ENCODE results near the gene GORAB.

The GORAB gene

DNA sequence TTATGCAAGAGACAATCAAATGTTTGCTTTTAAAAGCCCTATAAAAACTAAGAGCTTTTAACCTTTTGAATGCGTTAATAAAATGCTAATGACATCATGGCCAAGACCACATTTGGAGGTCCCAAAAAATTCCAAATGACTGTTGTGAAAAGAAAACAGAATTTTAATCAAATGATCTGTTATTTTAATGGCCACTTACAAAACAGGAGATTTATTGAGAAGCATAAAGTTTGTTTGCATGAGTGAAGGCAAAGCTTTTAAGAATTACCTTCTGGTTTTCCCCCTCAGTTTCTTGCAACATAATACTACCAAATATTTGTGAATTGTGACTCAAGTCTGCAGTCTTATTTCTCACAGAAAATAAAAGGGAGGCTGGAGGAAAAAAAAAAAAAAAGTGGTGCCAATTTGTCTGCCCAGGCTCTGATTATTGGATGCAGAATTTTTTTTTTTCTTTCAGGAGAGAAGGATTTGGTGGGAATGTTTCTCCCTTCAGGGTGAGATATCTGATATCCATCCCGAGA, 60.7 kb downstream of the GORAB start:
- DNase-seq (ENCODE audit: low read depth): no peak

DNA sequence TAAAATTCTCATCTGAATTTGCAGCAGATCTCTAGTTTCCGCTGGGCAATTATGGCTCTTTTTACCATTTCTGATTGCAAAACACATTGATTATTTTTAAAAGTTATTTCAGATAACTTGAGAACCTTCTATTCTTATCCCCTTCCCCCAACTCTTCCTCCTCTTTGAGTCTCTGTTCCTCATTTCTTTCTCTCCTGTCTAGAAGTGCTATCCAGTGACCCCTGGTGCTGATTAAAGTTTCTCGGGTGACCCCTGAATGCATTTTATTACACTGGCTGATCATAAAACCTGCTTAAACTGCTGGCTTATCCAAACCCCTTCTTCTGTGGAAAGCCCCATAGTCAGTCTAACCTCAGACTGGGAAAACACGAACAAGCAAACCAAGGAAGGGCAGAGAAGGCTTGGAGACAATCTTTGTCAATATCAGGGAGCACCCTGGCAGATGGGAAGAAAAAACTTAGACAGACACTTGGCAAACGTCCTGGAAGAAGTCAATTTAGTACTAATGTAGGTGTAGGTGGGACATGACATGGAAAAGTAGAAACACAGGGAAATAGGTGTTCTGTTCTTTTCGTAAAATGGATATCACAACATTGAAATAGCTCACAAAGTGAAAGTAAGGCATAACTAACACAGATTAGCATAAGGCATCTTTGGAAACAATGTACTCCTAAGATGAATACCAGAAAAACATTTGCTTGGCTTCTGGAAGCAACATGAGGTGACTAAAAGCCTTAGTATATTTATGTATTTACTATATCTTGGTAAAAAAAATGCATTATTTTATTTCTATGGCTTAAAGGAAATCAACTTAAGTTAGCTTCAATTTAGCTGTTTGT, 61.4 kb downstream of the GORAB start:
- DNase-seq (ENCODE audit: low read depth): no peak

DNA sequence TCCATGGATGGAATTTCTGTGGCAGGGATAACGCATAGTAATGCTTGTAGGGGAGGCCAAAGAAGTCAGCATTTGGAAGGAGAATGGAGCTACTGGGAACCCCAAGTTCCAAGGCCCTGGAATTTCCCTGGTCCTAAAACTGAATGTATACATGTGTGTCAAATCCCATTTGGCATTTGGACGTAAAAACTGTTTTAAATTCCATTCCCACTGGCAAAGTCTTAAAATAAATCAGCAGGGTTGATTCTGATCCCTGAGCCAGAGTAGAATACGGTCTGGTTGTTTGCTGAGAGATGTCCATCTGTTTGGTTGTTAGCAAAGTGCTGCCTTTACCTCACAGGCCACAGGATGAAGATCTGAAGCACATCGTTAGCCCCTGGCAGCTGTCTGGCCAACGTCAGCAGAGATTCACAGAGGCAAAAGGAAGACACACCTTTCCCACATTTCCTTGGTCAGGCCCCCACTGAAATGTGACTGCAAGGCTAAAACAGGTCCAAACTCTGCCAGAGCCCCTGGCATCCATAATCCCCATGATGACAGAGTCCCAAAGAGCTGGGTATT, 62.2 kb downstream of the GORAB start:
- DNase-seq (ENCODE audit: low read depth): no peak

DNA sequence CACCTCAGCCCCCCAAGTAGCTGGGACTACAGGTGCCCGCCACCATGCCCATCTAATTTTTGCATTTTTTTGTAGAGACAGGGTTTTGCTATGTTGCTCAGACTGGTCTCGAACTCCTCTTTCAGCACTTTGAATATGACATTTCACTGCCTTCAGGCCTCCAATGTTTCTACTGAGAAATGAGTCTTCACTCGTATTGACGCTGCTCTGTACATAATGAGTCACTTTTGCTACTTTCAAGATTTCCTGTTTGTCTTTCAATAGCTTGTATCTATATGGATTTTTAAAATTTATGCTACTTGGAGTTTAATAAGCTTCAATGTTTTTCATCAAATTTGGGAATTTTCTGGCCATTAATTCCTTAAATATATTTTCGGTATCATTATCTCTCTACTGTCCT, 64.7 kb downstream of the GORAB start:
- no peak for DNase-seq (ENCODE audit: low read depth)

DNA sequence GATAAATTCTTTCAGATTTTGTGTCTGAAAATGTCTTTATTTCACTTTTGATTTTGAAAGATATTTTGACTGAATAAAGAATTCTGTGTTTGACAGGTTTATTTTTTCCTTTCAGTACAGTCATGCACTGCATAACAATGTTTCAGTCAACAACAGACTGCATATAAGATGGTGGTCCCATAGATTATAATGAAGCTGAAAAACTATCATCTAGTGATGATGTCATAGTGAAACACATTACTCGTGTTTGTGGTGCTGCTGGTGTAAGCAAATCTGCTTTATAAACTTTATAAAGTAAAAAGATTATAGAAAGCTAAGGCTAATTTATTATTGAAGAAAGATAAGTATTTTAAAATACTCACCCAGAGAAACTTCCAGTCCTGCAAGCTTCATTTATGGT, 66.7 kb downstream of the GORAB start:
- no peak for DNase-seq (ENCODE audit: low read depth)

DNA sequence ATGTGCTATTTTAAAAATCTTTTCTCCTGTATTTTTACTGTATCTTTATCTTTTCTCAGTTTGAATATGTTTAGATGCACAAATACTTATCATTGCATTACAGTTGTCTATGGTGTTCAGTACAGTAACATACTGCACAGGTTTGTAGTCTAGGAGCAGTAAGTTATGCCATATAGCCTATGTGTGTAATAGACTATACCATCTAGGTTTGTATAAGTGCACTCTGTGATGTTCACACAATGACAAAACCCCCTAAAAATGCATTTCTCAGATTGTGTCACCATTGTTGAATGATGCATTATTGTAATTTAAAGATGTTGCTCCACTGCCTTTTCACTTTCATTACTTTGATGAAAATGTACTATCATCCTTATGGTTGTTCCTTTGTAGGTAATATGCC, 67.1 kb downstream of the GORAB start:
- DNase-seq (ENCODE audit: low read depth): no peak

DNA sequence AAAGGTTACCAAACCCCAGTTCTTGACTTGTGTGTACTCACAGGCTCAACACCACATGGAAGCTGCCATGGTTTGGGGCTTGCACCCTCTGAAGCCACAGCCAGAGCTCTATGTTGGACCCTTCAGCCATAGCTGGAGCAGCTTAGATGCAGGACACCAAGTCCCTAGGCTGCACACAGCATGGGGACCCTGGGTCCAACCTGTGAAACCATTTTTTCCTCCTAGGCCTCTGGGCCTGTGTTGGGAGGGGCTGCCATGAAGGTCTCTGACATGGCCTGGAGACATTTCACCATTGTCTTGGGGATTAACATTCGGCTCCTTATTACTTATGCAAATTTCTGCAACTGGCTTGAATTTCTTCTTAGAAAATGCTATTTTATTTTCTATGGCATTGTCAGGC, 69.9 kb downstream of the GORAB start:
- no peak for DNase-seq (ENCODE audit: low read depth)

All from activated gamma-delta T cell treated with anti-CD3 and anti-CD28 coated beads, Interleukin-2, amount 50 U/mL, for 16 hours (primary cell).